ENCODE data around the gene ZNF701.
"Not testable (repeated sequence)": the region's sequence is repeated elsewhere in the genome, so short reads cannot be mapped to it uniquely, and the experiment has no call there.

The ZNF701 gene

GRCh38 chr19:52601025-52601973, 31.2 kb downstream of the ZNF701 start:
- TF ChIP-seq CTCF (IDR thresholded peaks at IDR 0.05; ENCODE audit: extremely low read depth, insufficient read depth, missing control alignments): peak; percentile 13
- peak; percentile 92 for DNase-seq (ENCODE audit: low spot score)
- in situ Hi-C loops (cut with MboI; ENCODE audit: low pct_unique_long_range_greater_than_20kb, low sequenced_read_pairs, unreplicated experiment): no loop called here

GRCh38 chr19:52601974-52602366, 31.9 kb downstream of the ZNF701 start:
- DNase-seq (ENCODE audit: low spot score); in situ Hi-C loops (cut with MboI; ENCODE audit: low pct_unique_long_range_greater_than_20kb, low sequenced_read_pairs, unreplicated experiment): not testable (repeated sequence)

- in situ Hi-C loops (cut with MboI; ENCODE audit: low pct_unique_long_range_greater_than_20kb, low sequenced_read_pairs, unreplicated experiment): no loop called here
- no peak for TF ChIP-seq CTCF (IDR thresholded peaks at IDR 0.05; ENCODE audit: extremely low read depth, insufficient read depth, missing control alignments)
- no peak for DNase-seq (ENCODE audit: low spot score)
Measured at GRCh38 chr19:52602941-52603340, 32.9 kb downstream of the ZNF701 start.

GRCh38 chr19:52603558-52604207, 33.6 kb downstream of the ZNF701 start:
- in situ Hi-C loops (cut with MboI; ENCODE audit: low pct_unique_long_range_greater_than_20kb, low sequenced_read_pairs, unreplicated experiment): no loop called here
- DNase-seq (ENCODE audit: low spot score): no peak
- no peak for TF ChIP-seq CTCF (IDR thresholded peaks at IDR 0.05; ENCODE audit: extremely low read depth, insufficient read depth, missing control alignments)

- no peak for TF ChIP-seq CTCF (IDR thresholded peaks at IDR 0.05; ENCODE audit: extremely low read depth, insufficient read depth, missing control alignments)
- in situ Hi-C loops (cut with MboI; ENCODE audit: low pct_unique_long_range_greater_than_20kb, low sequenced_read_pairs, unreplicated experiment): no loop called here
- no peak for DNase-seq (ENCODE audit: low spot score)
Measured at GRCh38 chr19:52613299-52613906, 43.3 kb downstream of the ZNF701 start.

GRCh38 chr19:52621376-52621775, 51.3 kb downstream of the ZNF701 start:
- no peak for DNase-seq (ENCODE audit: low spot score)
- TF ChIP-seq CTCF (IDR thresholded peaks at IDR 0.05; ENCODE audit: extremely low read depth, insufficient read depth, missing control alignments): no peak
- in situ Hi-C loops (cut with MboI; ENCODE audit: low pct_unique_long_range_greater_than_20kb, low sequenced_read_pairs, unreplicated experiment): no loop called here
